Lower leg skin (tissue), 3 donors: ENCODE results near the gene CCNK.

ENCODE experiments used
- POLR2A ChIP-seq, 2 donors: fragments of 450-650 bp; IDR thresholded peaks; one replicate each; pipeline ENCODE4 v1.6.1; 2016 to 2017; ENCODE audit warnings: antibody characterized with exemption in 2 of 2, mild to moderate bottlenecking in 1 of 2, moderate library complexity in 1 of 2
- TF ChIP-seq, protein P1 (sequence below), 3 donors: fragments of 450-650 bp; IDR thresholded peaks; one replicate each; pipeline ENCODE4 v1.5.1; 2016; ENCODE audit warnings: antibody characterized with exemption in 3 of 3, mild to moderate bottlenecking in 3 of 3, moderate library complexity in 2 of 3

DNA sequence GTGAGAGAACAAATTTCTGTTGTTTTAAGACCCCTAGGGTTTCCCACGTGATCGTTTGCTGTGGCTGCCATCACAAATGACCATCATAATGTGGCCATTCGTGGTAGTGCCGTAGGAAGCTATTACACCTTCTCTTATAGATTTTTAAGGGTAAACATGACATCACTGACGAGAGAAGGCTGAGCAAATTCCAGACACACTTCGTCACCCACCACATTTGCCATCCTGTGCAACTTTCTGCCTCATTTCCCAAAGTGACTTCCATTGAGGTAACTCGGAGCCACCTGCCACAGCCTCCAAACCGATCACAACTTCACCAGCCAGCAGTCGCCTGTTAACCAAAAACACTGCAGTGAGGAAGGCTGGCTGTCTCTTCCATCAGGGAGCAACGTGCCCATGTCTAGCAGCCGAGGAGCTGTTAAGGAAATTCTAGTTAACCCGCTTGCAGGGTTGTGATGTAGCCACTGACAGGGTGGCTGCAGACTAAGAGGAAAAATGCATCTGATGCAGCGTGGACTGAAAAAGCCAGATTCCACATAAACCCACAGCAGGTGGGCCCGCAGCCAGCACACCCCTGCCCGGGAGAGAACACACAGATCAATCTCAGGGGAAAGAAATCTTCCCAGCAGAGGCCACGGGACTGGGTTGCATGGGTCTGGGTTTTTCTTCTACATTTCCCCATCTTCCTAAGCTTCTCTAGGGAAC lies 78.2 kb downstream of the CCNK start:
- TF ChIP-seq, protein P1, sequence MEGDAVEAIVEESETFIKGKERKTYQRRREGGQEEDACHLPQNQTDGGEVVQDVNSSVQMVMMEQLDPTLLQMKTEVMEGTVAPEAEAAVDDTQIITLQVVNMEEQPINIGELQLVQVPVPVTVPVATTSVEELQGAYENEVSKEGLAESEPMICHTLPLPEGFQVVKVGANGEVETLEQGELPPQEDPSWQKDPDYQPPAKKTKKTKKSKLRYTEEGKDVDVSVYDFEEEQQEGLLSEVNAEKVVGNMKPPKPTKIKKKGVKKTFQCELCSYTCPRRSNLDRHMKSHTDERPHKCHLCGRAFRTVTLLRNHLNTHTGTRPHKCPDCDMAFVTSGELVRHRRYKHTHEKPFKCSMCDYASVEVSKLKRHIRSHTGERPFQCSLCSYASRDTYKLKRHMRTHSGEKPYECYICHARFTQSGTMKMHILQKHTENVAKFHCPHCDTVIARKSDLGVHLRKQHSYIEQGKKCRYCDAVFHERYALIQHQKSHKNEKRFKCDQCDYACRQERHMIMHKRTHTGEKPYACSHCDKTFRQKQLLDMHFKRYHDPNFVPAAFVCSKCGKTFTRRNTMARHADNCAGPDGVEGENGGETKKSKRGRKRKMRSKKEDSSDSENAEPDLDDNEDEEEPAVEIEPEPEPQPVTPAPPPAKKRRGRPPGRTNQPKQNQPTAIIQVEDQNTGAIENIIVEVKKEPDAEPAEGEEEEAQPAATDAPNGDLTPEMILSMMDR (IDR thresholded peaks at IDR 0.05): no peak
- TF ChIP-seq POLR2A (IDR thresholded peaks at IDR 0.05): no peak
